Measurements from ENCODE around the gene RNASE8. TPM values are rescaled to one million over a fixed set of nuclear protein-coding genes. Genes with fewer than 3 reads are reported as not detected.

The RNASE8 gene
- total and polyA plus RNA-seq, 9 donors, result not detected

DNA sequence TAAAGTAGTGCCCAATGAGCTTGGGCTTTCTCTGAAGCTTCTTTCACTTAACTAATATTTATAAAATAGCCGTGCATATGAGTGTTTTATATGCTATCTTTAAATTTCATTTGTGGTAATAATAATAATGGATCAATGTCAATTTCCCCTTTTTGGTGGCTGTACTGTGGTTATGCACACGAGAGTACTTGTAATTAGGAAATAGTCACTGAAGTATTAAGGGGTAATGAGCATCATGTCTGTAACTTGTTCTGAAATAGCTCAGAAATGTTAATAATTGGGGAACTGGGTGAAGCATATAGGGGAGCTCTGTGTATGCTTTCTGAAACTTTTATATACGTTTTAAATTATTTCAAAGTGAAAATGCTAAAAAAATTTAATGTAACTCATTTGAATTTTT, 7.0 kb upstream of the RNASE8 start:
- H3K4me1 ChIP-seq (ENCODE audit: insufficient read depth), result peaks cover 3% of the 10 kb centered on the region
- H3K36me3 ChIP-seq, result no peaks in the 10 kb centered on the region
- H3K4me3 ChIP-seq, result no peak overlapping the region
- intact Hi-C loops (cut with DNase I), result no loop called here
- H3K27me3 ChIP-seq, result no peaks in the 10 kb centered on the region
- 70 to 80% (median 76%) methylated on average over 3 of the region's 3 CpGs for WGBS, 3 donors
- H3K27ac ChIP-seq, result no peak overlapping the region
- no peak for DNase-seq
- no peaks in the 10 kb centered on the region for H3K9me3 ChIP-seq
- no peak for TF ChIP-seq EP300 (IDR thresholded peaks at IDR 0.05)
- no peak for TF ChIP-seq POLR2A (IDR thresholded peaks at IDR 0.05)

DNA sequence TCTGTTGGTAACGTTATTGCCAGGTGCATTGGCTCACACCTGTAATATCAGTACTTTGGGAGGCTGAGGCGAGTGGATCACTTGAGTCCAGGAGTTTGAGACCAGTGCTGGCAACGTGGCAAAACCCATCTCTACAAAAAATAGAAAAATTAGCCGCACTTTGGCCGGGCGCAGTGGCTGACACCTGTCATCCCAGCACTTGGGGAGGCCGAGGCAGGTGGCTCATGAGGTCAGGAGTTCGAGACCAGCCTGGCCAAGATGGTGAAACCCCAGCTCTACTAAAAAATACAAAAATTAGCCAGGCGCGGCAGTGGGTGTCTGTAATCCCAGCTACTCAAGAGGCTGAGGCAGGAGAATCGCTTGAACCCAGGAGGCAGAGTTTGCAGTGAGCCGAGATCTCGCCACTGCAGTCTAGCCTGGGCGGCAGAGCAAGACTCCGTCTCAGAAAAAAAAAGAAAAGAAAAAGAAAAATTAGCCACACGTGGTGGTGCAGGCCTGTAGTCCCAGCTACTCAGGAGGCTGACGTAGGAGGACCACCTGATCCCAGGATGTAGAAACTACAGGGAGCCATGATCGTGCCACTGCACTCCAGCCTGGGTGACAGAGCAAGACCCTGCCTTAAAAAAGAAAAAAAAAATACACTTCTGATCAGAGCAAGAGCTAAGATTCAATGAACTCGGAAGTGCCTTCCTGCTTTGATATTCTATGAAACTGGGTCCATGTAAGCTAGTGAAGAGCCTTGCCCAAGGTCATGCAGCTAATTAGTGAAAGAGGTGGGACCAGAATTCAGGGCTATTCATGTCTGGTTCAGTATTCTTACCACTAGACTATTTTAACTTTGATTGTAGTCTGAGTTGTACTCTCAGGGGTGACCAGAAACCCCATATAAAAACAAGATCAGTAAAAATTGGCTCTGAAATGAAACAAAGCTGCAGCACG, 4.2 kb upstream of the RNASE8 start:
- no peak for TF ChIP-seq EP300 (IDR thresholded peaks at IDR 0.05)
- TF ChIP-seq, protein P1, sequence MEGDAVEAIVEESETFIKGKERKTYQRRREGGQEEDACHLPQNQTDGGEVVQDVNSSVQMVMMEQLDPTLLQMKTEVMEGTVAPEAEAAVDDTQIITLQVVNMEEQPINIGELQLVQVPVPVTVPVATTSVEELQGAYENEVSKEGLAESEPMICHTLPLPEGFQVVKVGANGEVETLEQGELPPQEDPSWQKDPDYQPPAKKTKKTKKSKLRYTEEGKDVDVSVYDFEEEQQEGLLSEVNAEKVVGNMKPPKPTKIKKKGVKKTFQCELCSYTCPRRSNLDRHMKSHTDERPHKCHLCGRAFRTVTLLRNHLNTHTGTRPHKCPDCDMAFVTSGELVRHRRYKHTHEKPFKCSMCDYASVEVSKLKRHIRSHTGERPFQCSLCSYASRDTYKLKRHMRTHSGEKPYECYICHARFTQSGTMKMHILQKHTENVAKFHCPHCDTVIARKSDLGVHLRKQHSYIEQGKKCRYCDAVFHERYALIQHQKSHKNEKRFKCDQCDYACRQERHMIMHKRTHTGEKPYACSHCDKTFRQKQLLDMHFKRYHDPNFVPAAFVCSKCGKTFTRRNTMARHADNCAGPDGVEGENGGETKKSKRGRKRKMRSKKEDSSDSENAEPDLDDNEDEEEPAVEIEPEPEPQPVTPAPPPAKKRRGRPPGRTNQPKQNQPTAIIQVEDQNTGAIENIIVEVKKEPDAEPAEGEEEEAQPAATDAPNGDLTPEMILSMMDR (IDR thresholded peaks at IDR 0.05), result no peak
- no peak for TF ChIP-seq POLR2A (IDR thresholded peaks at IDR 0.05)
- Histone ChIP-seq H3K36me3 (no peaks in the 10 kb centered on the region), H3K9me3 (no peaks in the 10 kb centered on the region), H3K27ac (no peak overlapping the region), H3K4me1 (ENCODE audit: insufficient read depth) (no peaks in the 10 kb centered on the region), H3K27me3 (no peaks in the 10 kb centered on the region), H3K4me3 (no peak overlapping the region)
- whole genome bisulfite sequencing, 3 donors, result 83 to 87% (median 85%) methylated on average over 20 of the region's 20 CpGs
- no peak for DNase-seq
- intact Hi-C loops (cut with DNase I), result no loop called here

DNA sequence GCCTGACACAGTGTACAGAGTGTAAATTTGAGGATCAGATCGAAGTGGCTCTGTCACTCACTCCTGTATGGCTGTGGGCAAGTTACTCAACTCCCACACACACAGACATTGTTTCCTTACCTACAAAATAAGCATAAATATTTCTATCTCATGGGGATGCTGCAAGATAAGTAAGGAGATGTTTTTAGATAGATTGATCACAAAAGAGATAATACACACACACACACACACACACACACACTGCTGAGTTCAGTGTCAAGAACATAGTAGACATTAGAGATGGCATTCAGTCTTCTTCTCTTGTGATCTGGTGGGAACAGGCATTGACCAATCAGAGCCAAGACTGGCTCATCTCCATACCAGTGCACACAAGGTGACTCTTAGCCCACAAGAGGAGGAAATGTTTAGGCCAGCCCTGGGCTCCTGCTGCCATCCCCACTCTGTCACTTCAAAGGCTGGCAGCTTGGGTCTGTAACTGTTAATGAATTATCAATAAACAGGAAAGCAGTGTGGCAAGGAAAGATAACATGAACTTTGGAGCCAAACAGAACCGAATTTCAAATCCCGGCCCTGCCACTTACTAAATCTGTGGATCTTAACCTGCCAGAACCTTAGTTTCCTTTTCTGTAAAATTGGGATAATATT, 3.4 kb upstream of the RNASE8 start:
- WGBS, 3 donors, result 68 to 75% (median 68%) methylated on average over 3 of the region's 3 CpGs
- no peak overlapping the region for H3K27ac ChIP-seq
- no peak overlapping the region for H3K4me3 ChIP-seq
- H3K36me3 ChIP-seq, result no peaks in the 10 kb centered on the region
- H3K9me3 ChIP-seq, result no peaks in the 10 kb centered on the region
- TF ChIP-seq, protein P1 (IDR thresholded peaks at IDR 0.05), result no peak
- H3K27me3 ChIP-seq, result no peaks in the 10 kb centered on the region
- intact Hi-C loops (cut with DNase I), result no loop called here
- DNase-seq, result no peak
- H3K4me1 ChIP-seq (ENCODE audit: insufficient read depth), result no peaks in the 10 kb centered on the region

DNA sequence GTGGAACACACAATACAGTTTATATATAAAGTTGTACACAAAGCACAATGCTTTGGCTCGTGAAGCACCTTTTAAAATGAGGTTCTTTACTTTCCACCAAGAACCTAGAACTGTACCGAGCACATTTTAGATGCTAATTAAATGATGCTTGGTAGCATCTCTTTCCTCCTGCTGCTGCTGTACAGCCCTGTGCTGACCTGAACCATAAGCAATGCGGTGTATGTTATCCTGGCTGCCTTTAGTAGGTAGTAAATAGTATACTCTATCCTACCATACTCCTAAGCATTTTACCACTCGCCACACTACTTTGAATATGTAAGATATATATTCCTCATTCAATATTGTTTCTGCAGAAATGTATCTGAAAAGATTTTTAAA, 2.9 kb upstream of the RNASE8 start:
- 77 to 90% (median 89%) methylated on average over 4 of the region's 4 CpGs for WGBS, 3 donors
- Histone ChIP-seq H3K4me1 (ENCODE audit: insufficient read depth) (no peaks in the 10 kb centered on the region), H3K4me3 (no peak overlapping the region), H3K9me3 (no peaks in the 10 kb centered on the region), H3K27me3 (no peaks in the 10 kb centered on the region), H3K27ac (no peak overlapping the region), H3K36me3 (no peaks in the 10 kb centered on the region)
- TF ChIP-seq, protein P1 (IDR thresholded peaks at IDR 0.05), result no peak
- no peak for TF ChIP-seq POLR2A (IDR thresholded peaks at IDR 0.05)
- no peak for TF ChIP-seq EP300 (IDR thresholded peaks at IDR 0.05)
- DNase-seq, result no peak
- intact Hi-C loops (cut with DNase I), result no loop called here
